ENCODE data around the gene SLC25A21.

- TF ChIP-seq ZNF138 (CRISPR knock-in tag; IDR thresholded peaks at IDR 0.05; ENCODE audit: low read depth) (no peak), SRF (IDR thresholded peaks at IDR 0.05; ENCODE audit: low read depth, low read length) (no peak), ZNF121 (CRISPR knock-in tag; IDR thresholded peaks at IDR 0.05) (no peak)
Observed at GRCh38 chr14:36707570-36707969, 464.8 kb downstream of the SLC25A21 start.
